ENCODE results near the gene NTNG2. TPM values are rescaled to one million over a fixed set of nuclear protein-coding genes. Genes with fewer than 3 reads are reported as not detected.

The NTNG2 gene
- total RNA-seq, 2 donors from 2014 or later: 0.59 to 1.3 TPM

GRCh38 chr9:132236662-132237311 is 74.9 kb downstream of the NTNG2 start:
- Histone ChIP-seq H3K4me1 (no peaks in the 10 kb centered on the region), H3K36me3 (no peaks in the 10 kb centered on the region), H3K4me3 (no peak overlapping the region), H3K9ac (ENCODE audit: low read depth in 2 of 2, low read length in 2 of 2) (no peak overlapping the region), H3K27me3 (no peaks in the 10 kb centered on the region), H3K27ac (no peak overlapping the region), H3K9me3 (no peaks in the 10 kb centered on the region)
- no peak for DNase-seq
- no peak for TF ChIP-seq CTCF (IDR thresholded peaks at IDR 0.05)
- intact Hi-C loops (cut with DNase I): loop anchor here (5.0 kb wide), 2 partner anchors 69 to 474 kb away; no protein-coding TSS in a partner anchor

- Histone ChIP-seq H3K9me3 (no peaks in the 10 kb centered on the region), H3K4me1 (peaks cover under 1% of the 10 kb centered on the region), H3K36me3 (no peaks in the 10 kb centered on the region), H3K9ac (ENCODE audit: low read depth in 2 of 2, low read length in 2 of 2) (no peak overlapping the region), H3K27me3 (no peaks in the 10 kb centered on the region), H3K4me3 (no peak overlapping the region), H3K27ac (no peak overlapping the region)
- no peak for TF ChIP-seq CTCF (IDR thresholded peaks at IDR 0.05)
- intact Hi-C loops (cut with DNase I): loop anchor here (5.0 kb wide), 2 partner anchors 70 to 475 kb away; no protein-coding TSS in a partner anchor
- no peak for DNase-seq
These were observed 75.6 kb downstream of the NTNG2 start for GRCh38 chr9:132237481-132237880.

GRCh38 chr9:132238026-132238972 is 76.4 kb downstream of the NTNG2 start:
- Histone ChIP-seq H3K9me3 (no peaks in the 10 kb centered on the region), H3K36me3 (no peaks in the 10 kb centered on the region), H3K9ac (ENCODE audit: low read depth in 2 of 2, low read length in 2 of 2) (no peak overlapping the region), H3K4me3 (no peak overlapping the region), H3K27ac (no peak overlapping the region), H3K4me1 (peaks cover 3% of the 10 kb centered on the region), H3K27me3 (peaks cover 6% of the 10 kb centered on the region)
- no peak for TF ChIP-seq CTCF (IDR thresholded peaks at IDR 0.05)
- intact Hi-C loops (cut with DNase I): loop anchor here (5.0 kb wide), 2 partner anchors 71 to 476 kb away; no protein-coding TSS in a partner anchor
- no peak for DNase-seq

- Histone ChIP-seq H3K4me1 (peaks cover 3% of the 10 kb centered on the region), H3K36me3 (no peaks in the 10 kb centered on the region), H3K4me3 (no peak overlapping the region), H3K27ac (no peak overlapping the region), H3K9me3 (no peaks in the 10 kb centered on the region), H3K27me3 (peaks cover 6% of the 10 kb centered on the region), H3K9ac (ENCODE audit: low read depth in 2 of 2, low read length in 2 of 2) (no peak overlapping the region)
- intact Hi-C loops (cut with DNase I): loop anchor here (5.0 kb wide), 2 partner anchors 72 to 477 kb away; no protein-coding TSS in a partner anchor
- TF ChIP-seq CTCF (IDR thresholded peaks at IDR 0.05): no peak
- DNase-seq: no peak
These were observed 77.1 kb downstream of the NTNG2 start for GRCh38 chr9:132238992-132239391.

GRCh38 chr9:132239518-132239917 is 77.7 kb downstream of the NTNG2 start:
- intact Hi-C loops (cut with DNase I): loop anchor here (5.0 kb wide), 2 partner anchors 72 to 477 kb away; no protein-coding TSS in a partner anchor

More at GRCh38 chr9:132239518-132239917, 77.7 kb downstream of the NTNG2 start:
- DNase-seq: no peak
- Histone ChIP-seq H3K9ac (ENCODE audit: low read depth in 2 of 2, low read length in 2 of 2) (no peak overlapping the region), H3K9me3 (no peaks in the 10 kb centered on the region), H3K27ac (no peak overlapping the region), H3K4me3 (no peak overlapping the region), H3K27me3 (peaks cover 6% of the 10 kb centered on the region), H3K36me3 (no peaks in the 10 kb centered on the region), H3K4me1 (peaks cover 3% of the 10 kb centered on the region)
- TF ChIP-seq CTCF (IDR thresholded peaks at IDR 0.05): no peak
